Peyer's patch (tissue), 4 donors: ENCODE data around the gene RASA3. TPM values are rescaled to one million over a fixed set of nuclear protein-coding genes. Genes with fewer than 3 reads are reported as not detected.

Experiments used
- DNase-seq, 3 donors: peaks; one replicate each; pipeline ENCODE4 v3.0.0-alpha.2; 2017 to 2019
- H3K27ac ChIP-seq, 4 donors: fragments of 200-600 bp; sonication (generic); one replicate each; pipeline ENCODE4 v1.5.1; 2016 to 2019
- H3K27me3 ChIP-seq, 2 donors: fragments of 200-600 bp; sonication (generic); one replicate each; pipeline ENCODE4 v1.5.1; 2019
- H3K36me3 ChIP-seq, 3 donors: fragments of 200-600 bp; sonication (generic); one replicate each; pipeline ENCODE4 v1.5.1; 2016 to 2019
- H3K4me1 ChIP-seq, 4 donors: fragments of 200-600 bp; sonication (generic); one replicate each; pipeline ENCODE4 v1.5.1; 2016 to 2019
- H3K4me3 ChIP-seq, 4 donors: fragments of 200-600 bp; sonication (generic); 1 replicate in 3 of 4; 2 replicates in 1 of 4; pipeline ENCODE4 v1.5.1; 2016 to 2019; ENCODE audit warnings: mild to moderate bottlenecking in 1 of 4
- H3K9me3 ChIP-seq, 4 donors: fragments of 200-600 bp; sonication (generic); one replicate each; pipeline ENCODE4 v1.5.1; 2016 to 2019; ENCODE audit warnings: mild to moderate bottlenecking in 1 of 4
- POLR2A ChIP-seq, 2 donors: fragments of 450-650 bp; IDR thresholded peaks; one replicate each; pipeline ENCODE4 v1.5.1; 2017; ENCODE audit warnings: antibody characterized with exemption in 2 of 2, mild to moderate bottlenecking in 2 of 2, moderate library complexity in 2 of 2
- total RNA-seq, 4 donors: library from RNA; depleted of rRNA; stranded (reverse); fragments of >200 nt; gene quantifications; one replicate each; pipeline ENCODE4 v1.1.0, GENCODE V29; 2016
- TF ChIP-seq, protein P1 (sequence below), 6 experiments: fragments of 450-650 bp in 4 of 6; fragments of 200-600 bp in 2 of 6; sonication (generic) in 1 of 6; IDR thresholded peaks; one replicate each; pipeline ENCODE4 v1.5.1; 2017 to 2019; ENCODE audit warnings: antibody characterized with exemption in 6 of 6, mild to moderate bottlenecking in 3 of 6, moderate library complexity in 1 of 6

Gene RASA3
- total RNA-seq, 4 donors from 2014 or later, result 3.5 to 41.3 (median 6.9) TPM

DNA sequence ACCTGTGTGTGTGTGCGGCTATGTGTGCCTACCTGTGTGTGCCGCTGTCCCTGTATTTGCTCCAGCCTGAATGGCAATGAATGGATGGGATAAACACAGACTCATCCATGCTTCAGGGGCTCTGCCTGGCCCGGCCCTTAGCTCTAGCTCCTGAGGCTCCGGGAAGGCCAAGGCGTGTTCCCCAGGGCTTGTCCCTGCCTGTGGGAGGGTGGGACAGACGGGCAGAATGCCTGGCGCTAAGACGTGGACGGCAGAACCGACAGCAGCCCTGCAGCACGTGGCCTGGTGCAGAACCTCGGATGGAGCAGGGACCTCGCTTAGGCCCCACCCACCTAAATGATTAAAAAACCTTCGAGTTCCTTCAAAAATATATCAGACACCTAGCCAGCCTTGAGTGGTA lies 100.8 kb downstream of the RASA3 start:
- H3K9me3 ChIP-seq, result no peaks in the 10 kb centered on the region
- H3K27me3 ChIP-seq, result no peaks in the 10 kb centered on the region
- H3K4me3 ChIP-seq, result no peak overlapping the region
- peaks cover 0 to 29% (median 10%) of the 10 kb centered on the region in 4 donors for H3K4me1 ChIP-seq
- H3K36me3 ChIP-seq, result no peaks in the 10 kb centered on the region
- no peak overlapping the region for H3K27ac ChIP-seq
- no peak for DNase-seq
- TF ChIP-seq POLR2A (IDR thresholded peaks at IDR 0.05), result no peak
- TF ChIP-seq, protein P1, sequence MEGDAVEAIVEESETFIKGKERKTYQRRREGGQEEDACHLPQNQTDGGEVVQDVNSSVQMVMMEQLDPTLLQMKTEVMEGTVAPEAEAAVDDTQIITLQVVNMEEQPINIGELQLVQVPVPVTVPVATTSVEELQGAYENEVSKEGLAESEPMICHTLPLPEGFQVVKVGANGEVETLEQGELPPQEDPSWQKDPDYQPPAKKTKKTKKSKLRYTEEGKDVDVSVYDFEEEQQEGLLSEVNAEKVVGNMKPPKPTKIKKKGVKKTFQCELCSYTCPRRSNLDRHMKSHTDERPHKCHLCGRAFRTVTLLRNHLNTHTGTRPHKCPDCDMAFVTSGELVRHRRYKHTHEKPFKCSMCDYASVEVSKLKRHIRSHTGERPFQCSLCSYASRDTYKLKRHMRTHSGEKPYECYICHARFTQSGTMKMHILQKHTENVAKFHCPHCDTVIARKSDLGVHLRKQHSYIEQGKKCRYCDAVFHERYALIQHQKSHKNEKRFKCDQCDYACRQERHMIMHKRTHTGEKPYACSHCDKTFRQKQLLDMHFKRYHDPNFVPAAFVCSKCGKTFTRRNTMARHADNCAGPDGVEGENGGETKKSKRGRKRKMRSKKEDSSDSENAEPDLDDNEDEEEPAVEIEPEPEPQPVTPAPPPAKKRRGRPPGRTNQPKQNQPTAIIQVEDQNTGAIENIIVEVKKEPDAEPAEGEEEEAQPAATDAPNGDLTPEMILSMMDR (IDR thresholded peaks at IDR 0.05), result no peak

DNA sequence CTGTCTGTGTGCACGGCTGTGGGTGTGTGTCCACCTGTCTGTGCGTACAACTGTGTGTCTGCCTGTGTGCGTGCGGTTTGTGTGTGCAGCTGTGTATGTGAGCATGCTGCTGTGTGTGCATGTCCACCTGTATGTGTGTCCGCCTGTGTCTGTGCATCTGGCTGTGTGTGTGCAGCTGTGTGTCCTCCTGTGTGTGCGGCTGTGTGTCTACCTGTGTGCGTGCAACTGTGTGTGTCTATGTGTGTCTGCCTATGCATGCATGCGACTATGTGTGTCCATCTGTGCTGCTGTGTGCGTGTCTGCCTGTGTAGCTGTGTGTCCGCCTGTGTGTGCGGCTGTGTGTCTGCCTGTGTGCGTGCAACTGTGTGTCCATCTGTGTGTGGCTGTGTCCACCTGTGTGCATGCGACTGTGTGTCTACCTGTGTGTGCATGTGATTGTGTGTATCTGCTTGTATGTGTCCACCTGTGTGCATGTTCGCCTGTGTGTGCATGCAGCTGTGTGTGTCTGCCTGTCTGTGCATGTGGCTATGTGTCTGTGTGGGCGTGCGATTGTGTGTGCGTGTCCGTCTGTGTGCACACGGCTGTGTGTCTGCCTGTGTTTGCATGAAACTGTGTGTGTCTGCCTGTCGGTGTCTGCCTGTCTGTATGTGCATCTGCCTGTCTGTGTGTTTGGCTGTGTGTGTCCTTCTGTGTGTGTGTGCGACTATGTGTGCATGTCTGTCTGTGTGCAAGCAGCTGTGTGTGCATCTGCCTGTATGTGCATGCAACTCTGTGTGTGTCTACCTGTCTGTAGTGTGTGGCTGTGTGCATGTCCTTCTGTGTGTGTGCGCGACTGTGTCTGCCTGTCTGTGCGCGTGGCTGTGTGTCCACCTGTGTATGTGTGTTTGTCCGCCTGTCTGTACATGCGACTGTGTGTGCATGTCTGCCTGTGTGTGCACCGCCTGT lies 101.5 kb downstream of the RASA3 start:
- Histone ChIP-seq H3K27ac (no peak overlapping the region), H3K4me3 (no peak overlapping the region), H3K9me3 (no peaks in the 10 kb centered on the region), H3K27me3 (no peaks in the 10 kb centered on the region), H3K4me1 (peaks cover 0 to 32% (median 15%) of the 10 kb centered on the region in 4 donors), H3K36me3 (no peaks in the 10 kb centered on the region)
- no peak for DNase-seq
- no peak for TF ChIP-seq POLR2A (IDR thresholded peaks at IDR 0.05)
- TF ChIP-seq, protein P1 (IDR thresholded peaks at IDR 0.05), result no peak

DNA sequence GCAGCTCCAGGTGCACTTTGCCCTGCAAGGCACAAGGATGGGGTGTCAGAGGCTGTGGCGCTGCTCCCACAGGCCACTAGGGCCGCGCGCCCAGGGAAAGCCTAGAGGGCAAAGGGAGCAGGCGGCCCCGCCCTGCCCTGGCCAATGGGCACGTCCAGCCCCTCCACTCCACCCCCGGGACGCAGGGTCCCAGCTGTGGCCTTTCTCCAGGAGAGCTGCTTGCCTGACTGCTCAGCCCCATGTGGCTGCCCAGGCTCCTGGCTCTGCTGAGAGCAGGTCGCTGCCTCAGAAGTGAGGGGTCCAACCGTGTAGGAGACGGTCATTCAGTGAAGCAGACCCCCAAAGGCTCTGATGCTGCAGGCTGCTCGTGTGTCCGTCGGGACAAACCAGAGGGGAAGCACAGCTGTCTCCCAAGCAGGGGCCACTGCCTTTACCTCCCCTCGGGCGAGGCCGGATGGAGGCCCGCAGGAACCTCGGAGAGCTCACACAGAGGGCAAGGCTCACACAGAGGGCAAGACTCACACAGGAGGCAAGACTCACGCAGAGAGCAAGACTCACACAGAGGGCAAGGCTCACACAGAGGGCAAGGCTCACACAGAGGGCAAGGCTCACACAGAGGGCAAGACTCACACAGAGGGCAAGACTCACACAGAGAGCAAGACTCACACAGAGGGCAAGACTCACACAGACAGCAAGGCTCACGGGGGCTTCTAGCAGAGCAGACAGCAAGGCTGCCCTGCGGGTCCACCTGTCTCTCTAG lies 102.4 kb downstream of the RASA3 start:
- Histone ChIP-seq H3K4me1 (peaks cover 0 to 32% (median 17%) of the 10 kb centered on the region in 4 donors), H3K36me3 (no peaks in the 10 kb centered on the region), H3K27me3 (no peaks in the 10 kb centered on the region), H3K27ac (no peak overlapping the region), H3K9me3 (no peaks in the 10 kb centered on the region), H3K4me3 (no peak overlapping the region)
- DNase-seq, result no peak
- TF ChIP-seq POLR2A (IDR thresholded peaks at IDR 0.05), result no peak
- TF ChIP-seq, protein P1 (IDR thresholded peaks at IDR 0.05), result no peak

DNA sequence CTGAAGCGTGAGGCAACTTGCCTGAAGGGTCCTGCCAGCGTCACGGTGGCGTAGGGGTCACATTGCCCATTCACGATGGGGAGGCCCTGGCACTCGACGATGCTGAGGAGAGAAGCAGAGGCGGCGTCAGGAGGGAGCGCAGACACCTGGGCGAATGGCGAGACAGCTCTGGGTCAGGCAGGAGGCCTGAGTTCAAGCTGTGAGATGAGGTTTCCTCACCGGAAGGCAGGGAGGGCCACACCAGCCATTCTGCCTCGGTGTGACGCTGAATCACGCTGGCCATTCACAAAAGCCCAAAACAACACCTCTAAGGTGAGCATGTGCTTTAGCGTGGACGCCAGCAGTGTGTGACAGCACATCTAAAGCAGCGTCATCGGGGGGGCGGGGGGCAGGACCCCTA lies 104.6 kb downstream of the RASA3 start:
- no peak for DNase-seq
- H3K36me3 ChIP-seq, result no peaks in the 10 kb centered on the region
- TF ChIP-seq POLR2A (IDR thresholded peaks at IDR 0.05), result no peak
- TF ChIP-seq, protein P1 (IDR thresholded peaks at IDR 0.05), result no peak
- H3K27me3 ChIP-seq, result no peaks in the 10 kb centered on the region
- no peaks in the 10 kb centered on the region for H3K9me3 ChIP-seq
- peak overlapping the region; percentile 30 to 65 (median 48) for H3K27ac ChIP-seq
- peaks cover 0 to 26% (median 17%) of the 10 kb centered on the region in 4 donors for H3K4me1 ChIP-seq
- no peak overlapping the region for H3K4me3 ChIP-seq

DNA sequence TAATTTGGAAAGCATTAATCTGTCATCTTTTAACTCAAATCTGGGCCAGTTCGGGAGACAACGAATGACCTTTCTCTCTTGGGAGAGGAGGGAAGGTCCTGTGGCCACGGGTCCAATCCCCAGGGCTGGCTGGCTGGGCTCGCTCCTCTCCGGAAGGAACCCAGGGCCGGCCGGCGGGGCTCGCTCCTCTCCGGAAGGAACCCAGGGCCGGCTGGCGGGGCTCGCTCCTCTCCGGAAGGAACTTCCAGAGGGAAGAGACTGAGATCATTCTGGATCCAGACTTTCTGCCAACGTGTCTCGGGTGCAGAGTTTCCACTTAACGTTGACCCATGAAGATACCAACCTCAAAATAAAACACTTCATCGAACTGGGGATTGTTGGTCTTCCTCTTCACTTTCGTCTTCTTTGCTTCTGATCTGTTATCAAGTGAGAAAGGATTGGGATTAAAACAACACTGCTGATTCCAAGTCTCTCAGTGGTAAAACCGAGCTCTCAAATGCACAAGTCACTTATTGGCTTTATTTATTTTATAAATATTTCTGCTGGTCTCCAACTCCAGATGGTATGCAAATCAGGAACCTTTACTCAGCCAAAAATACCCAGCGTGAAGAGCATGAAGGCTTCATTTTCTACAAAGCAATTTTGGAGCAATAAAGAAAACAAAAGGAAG lies 105.2 kb downstream of the RASA3 start:
- Histone ChIP-seq H3K9me3 (no peaks in the 10 kb centered on the region), H3K27ac (peak overlapping the region; percentile 32 to 65 (median 56)), H3K4me3 (no peak overlapping the region), H3K27me3 (no peaks in the 10 kb centered on the region), H3K4me1 (peaks cover 0 to 26% (median 17%) of the 10 kb centered on the region in 4 donors), H3K36me3 (peaks cover 0 to 4% (median 0%) of the 10 kb centered on the region in 3 donors)
- no peak for TF ChIP-seq POLR2A (IDR thresholded peaks at IDR 0.05)
- TF ChIP-seq, protein P1 (IDR thresholded peaks at IDR 0.05), result no peak
- DNase-seq, result no peak
